Brain microvascular endothelial cell (primary cell): ENCODE measurements around the gene FBN2.

Experiments
- DNase-seq: peaks from one replicate; pipeline ENCODE4 v3.0.0-alpha.2; 2020
- H3K27ac ChIP-seq: fragments of 250-450 bp; sonication (Bioruptor Pico); 2 replicates; pipeline ENCODE4 v1.5.1; 2020; ENCODE audit warnings: mild to moderate bottlenecking, moderate library complexity
- H3K27me3 ChIP-seq: fragments of 250-450 bp; sonication (Bioruptor Pico); replicated peaks from 2 replicates; pipeline ENCODE4 v1.5.1; 2020; ENCODE audit warnings: mild to moderate bottlenecking
- H3K36me3 ChIP-seq: fragments of 250-450 bp; sonication (Bioruptor Pico); replicated peaks from 2 replicates; pipeline ENCODE4 v1.5.1; 2020; ENCODE audit warnings: mild to moderate bottlenecking
- H3K4me3 ChIP-seq: 2 replicates; pipeline ENCODE4 v1.5.1; 2011; ENCODE audit warnings: low read depth, mild to moderate bottlenecking, control low read depth, low read length, moderate library complexity
- CTCF ChIP-seq: IDR thresholded peaks from 2 replicates; pipeline ENCODE4 v1.5.1; 2011; ENCODE audit warnings: low read depth, mild to moderate bottlenecking, moderate library complexity, low read length, control low read depth, inconsistent platforms; ENCODE audit errors: missing control alignments
- in situ Hi-C: cut with HindIII; loops from 2 replicates; pipeline ENCODE4 v1.10.0; 2017; ENCODE audit warnings: low sequenced_read_pairs, low pct_ligation_motif_present

Gene FBN2

GRCh38 chr5:128414469-128414868 is 123.6 kb downstream of the FBN2 start:
- in situ Hi-C loops, result no loop called here
- H3K27me3 ChIP-seq, result no peaks in the 10 kb centered on the region
- no peak overlapping the region for H3K27ac ChIP-seq
- no peak for DNase-seq
- no peak for TF ChIP-seq CTCF
- no peak overlapping the region for H3K4me3 ChIP-seq
- H3K36me3 ChIP-seq, result no peaks in the 10 kb centered on the region

GRCh38 chr5:128413356-128413755 is 124.7 kb downstream of the FBN2 start:
- H3K27ac ChIP-seq, result peak overlapping the region; percentile 15
- TF ChIP-seq CTCF, result no peak
- no peaks in the 10 kb centered on the region for H3K27me3 ChIP-seq
- H3K36me3 ChIP-seq, result no peaks in the 10 kb centered on the region
- in situ Hi-C loops, result no loop called here
- no peak for DNase-seq
- no peak overlapping the region for H3K4me3 ChIP-seq

- no peaks in the 10 kb centered on the region for H3K36me3 ChIP-seq
Observed at GRCh38 chr5:128412145-128412930, 125.7 kb downstream of the FBN2 start.

GRCh38 chr5:128409166-128409800 is 128.8 kb downstream of the FBN2 start:
- DNase-seq, result no peak
- no peak overlapping the region for H3K4me3 ChIP-seq
- no peak for TF ChIP-seq CTCF
- H3K27me3 ChIP-seq, result no peaks in the 10 kb centered on the region
- H3K36me3 ChIP-seq, result no peaks in the 10 kb centered on the region
- in situ Hi-C loops, result no loop called here
- H3K27ac ChIP-seq, result peak overlapping the region; percentile 0

More at GRCh38 chr5:128412145-128412930, 125.7 kb downstream of the FBN2 start:
- H3K4me3 ChIP-seq, result no peak overlapping the region
- peak; percentile 20 for TF ChIP-seq CTCF
- H3K27me3 ChIP-seq, result no peaks in the 10 kb centered on the region
- in situ Hi-C loops, result no loop called here
- H3K27ac ChIP-seq, result no peak overlapping the region
- no peak for DNase-seq

GRCh38 chr5:128408622-128409021 is 129.4 kb downstream of the FBN2 start:
- DNase-seq, result no peak
- Histone ChIP-seq H3K4me3 (no peak overlapping the region), H3K27me3 (no peaks in the 10 kb centered on the region), H3K36me3 (no peaks in the 10 kb centered on the region), H3K27ac (no peak overlapping the region)
- TF ChIP-seq CTCF, result no peak
- in situ Hi-C loops, result no loop called here

- no peak for DNase-seq
- no peak for TF ChIP-seq CTCF
- Histone ChIP-seq H3K4me3 (no peak overlapping the region), H3K27me3 (no peaks in the 10 kb centered on the region), H3K36me3 (no peaks in the 10 kb centered on the region), H3K27ac (no peak overlapping the region)
- in situ Hi-C loops, result no loop called here
Observed at GRCh38 chr5:128407944-128408343, 130.1 kb downstream of the FBN2 start.
